Panc1 (cell line): ENCODE results near the gene SMAD3. TPM values are rescaled to one million over a fixed set of nuclear protein-coding genes. Genes with fewer than 3 reads are reported as not detected.

Experiments
- ATAC-seq: fragments of 200-7000 bp; cut with Tn5 transposase; 2 replicates; pipeline ENCODE4 v1.9.1; 2020; ENCODE audit warnings: mild to moderate bottlenecking, moderate library complexity
- BruUV-seq: library from RNA; stranded (reverse); fragments of 400-500 nt; replicated peaks from 2 replicates; lab custom pipeline; 2021; lab: Mats Ljungman, UMichigan
- CTCF ChIA-PET: fragments of 300-600 bp; sonication (Branson Sonifier 250); formaldehyde crosslinking; loops from one replicate; lab custom pipeline; 2022; ENCODE audit warnings: antibody characterized with exemption; lab: Charles Lee
- POLR2A ChIA-PET: fragments of 300-600 bp; sonication (Branson Sonifier 250); formaldehyde crosslinking; loops from one replicate; lab custom pipeline; 2022; ENCODE audit warnings: antibody characterized with exemption; lab: Charles Lee
- DNase-seq: peaks from one replicate; pipeline ENCODE4 v3.0.0-alpha.2; 2010; ENCODE audit warnings: low read depth, low spot score
- H3K27ac ChIP-seq: 2 replicates; pipeline ENCODE4 v1.5.1; 2011; ENCODE audit warnings: mild to moderate bottlenecking, low read length, inconsistent platforms
- H3K27me3 ChIP-seq: fragments of 200-500 bp; sonication (Bioruptor generic); 2 replicates; pipeline ENCODE4 v1.6.0; 2014; ENCODE audit warnings: low read length, inconsistent platforms; ENCODE audit not compliant: control insufficient read depth, insufficient read depth
- H3K36me3 ChIP-seq: fragments of 200-500 bp; sonication (Bioruptor generic); 2 replicates; pipeline ENCODE4 v1.5.1; 2014; ENCODE audit warnings: inconsistent platforms, mild to moderate bottlenecking, low read length, moderate library complexity; ENCODE audit not compliant: control insufficient read depth, insufficient read depth
- H3K4me1 ChIP-seq: 2 replicates; pipeline ENCODE4 v1.5.1; 2011; ENCODE audit warnings: inconsistent platforms, mild to moderate bottlenecking, low read length, moderate library complexity; ENCODE audit not compliant: control insufficient read depth, insufficient read depth
- H3K4me3 ChIP-seq, 2 experiments: 2 replicates each; pipeline ENCODE4 v1.5.1; 2011 to 2012; ENCODE audit warnings: low read depth in 2 of 2, low read length in 2 of 2, mild to moderate bottlenecking in 2 of 2, inconsistent platforms in 1 of 2, moderate library complexity in 1 of 2
- H3K9me3 ChIP-seq: fragments of 200-500 bp; sonication (Bioruptor generic); 2 replicates; pipeline ENCODE4 v1.5.1; 2014; ENCODE audit warnings: low read depth, mild to moderate bottlenecking, inconsistent platforms, low read length, moderate library complexity; ENCODE audit not compliant: control insufficient read depth, insufficient read depth
- POLR2AphosphoS5 ChIP-seq: IDR thresholded peaks from 2 replicates; pipeline ENCODE4 v1.6.1; 2012; ENCODE audit warnings: mild to moderate bottlenecking, low read depth, low read length, moderate library complexity
- SIN3A ChIP-seq: IDR thresholded peaks from 2 replicates; pipeline ENCODE4 v1.6.1; 2012; ENCODE audit warnings: low read depth, mild to moderate bottlenecking, low read length, moderate library complexity, borderline replicate concordance; ENCODE audit not compliant: insufficient read depth
- TCF7L2 ChIP-seq: IDR thresholded peaks from 2 replicates; pipeline ENCODE4 v1.6.1; 2011; ENCODE audit warnings: mild to moderate bottlenecking, low read depth, low read length, inconsistent platforms
- in situ Hi-C: cut with HindIII; loops from 2 replicates; pipeline ENCODE4 v1.10.0; 2016; ENCODE audit warnings: low sequenced_read_pairs, low pct_unique_long_range_greater_than_20kb
- intact Hi-C: fragments of 100-400 bp; cut with micrococcal nuclease; formaldehyde crosslinking; loops from one replicate; pipeline ENCODE4 v1.10.0; 2022; ENCODE audit not compliant: unreplicated experiment
- total RNA-seq: library from RNA; stranded (reverse); gene quantifications from one replicate; pipeline ENCODE4 v1.2.1, GENCODE V29; 2021; ENCODE audit not compliant: unreplicated experiment
- TF ChIP-seq, protein P1 (sequence below), 2 experiments: IDR thresholded peaks; 2 replicates each; pipeline ENCODE4 v1.6.1; 2011 to 2012; ENCODE audit warnings: low read depth in 2 of 2, control low read depth in 1 of 2, low read length in 1 of 2, mild to moderate bottlenecking in 1 of 2, moderate library complexity in 1 of 2; ENCODE audit not compliant: insufficient read depth in 1 of 2
- TF ChIP-seq, protein P2 (sequence below): fragments of 450-650 bp; IDR thresholded peaks from 2 replicates; pipeline ENCODE4 v1.5.1; 2017; ENCODE audit warnings: mild to moderate bottlenecking

The SMAD3 gene
- total RNA-seq, 1 experiment from 2014 or later = 394 TPM

DNA sequence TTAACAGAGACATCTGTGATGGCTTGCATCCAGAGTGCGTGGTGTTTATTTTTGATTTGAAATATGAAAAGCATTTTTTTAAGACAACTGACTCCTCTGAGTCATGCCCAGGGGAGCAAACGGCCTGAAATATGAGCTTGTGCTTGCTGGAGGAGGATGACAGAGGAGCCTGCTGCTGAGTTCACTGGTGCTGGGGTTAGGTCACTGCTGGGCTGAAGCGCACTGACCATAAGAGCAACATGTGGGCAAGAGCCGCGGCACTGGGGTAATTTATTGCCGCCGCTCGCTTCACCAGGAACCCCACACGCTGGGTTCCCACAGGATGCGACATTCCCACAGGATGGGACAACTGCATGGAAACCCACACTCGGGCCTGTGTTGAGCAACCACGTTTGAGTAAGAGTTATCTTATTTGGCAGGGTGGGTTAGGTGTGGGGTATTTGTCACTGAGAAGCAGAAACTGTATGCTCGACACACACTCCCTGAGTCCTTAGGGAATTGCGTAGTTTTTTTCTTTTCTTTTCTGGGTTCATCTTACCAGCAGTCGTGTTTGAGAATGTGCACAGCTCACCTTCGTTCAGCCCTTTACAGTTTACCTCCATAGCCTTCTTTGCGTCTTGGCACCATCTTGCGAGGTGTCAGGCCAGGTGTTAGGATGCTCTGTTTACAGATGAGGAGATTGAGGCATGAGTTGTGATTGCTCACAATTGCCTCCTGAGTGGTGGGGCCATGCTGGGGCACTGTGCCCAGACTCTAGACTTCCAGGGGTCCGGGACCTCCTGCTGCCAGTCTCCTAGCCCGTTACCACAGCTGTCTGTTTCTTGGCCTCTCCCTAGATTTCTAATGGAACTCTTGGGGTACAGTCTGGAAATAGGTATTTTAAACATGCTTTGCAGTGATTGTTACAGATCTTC lies 60.4 kb downstream of the SMAD3 start:
- H3K4me1 ChIP-seq = peaks cover 97% of the 10 kb centered on the region
- peak overlapping the region; percentile 2 to 34; a peak in 3 of 4 replicates for H3K4me3 ChIP-seq
- H3K9me3 ChIP-seq = no peaks in the 10 kb centered on the region
- peak; percentile 96 for DNase-seq
- in situ Hi-C loops = no loop called here
- H3K27ac ChIP-seq = peak overlapping the region; percentile 100
- TF ChIP-seq SIN3A (no peak; the same call in 1 of the 2 replicates), POLR2AphosphoS5 (peak; percentile 61), TCF7L2 (peak; percentile 80)
- TF ChIP-seq, protein P1, sequence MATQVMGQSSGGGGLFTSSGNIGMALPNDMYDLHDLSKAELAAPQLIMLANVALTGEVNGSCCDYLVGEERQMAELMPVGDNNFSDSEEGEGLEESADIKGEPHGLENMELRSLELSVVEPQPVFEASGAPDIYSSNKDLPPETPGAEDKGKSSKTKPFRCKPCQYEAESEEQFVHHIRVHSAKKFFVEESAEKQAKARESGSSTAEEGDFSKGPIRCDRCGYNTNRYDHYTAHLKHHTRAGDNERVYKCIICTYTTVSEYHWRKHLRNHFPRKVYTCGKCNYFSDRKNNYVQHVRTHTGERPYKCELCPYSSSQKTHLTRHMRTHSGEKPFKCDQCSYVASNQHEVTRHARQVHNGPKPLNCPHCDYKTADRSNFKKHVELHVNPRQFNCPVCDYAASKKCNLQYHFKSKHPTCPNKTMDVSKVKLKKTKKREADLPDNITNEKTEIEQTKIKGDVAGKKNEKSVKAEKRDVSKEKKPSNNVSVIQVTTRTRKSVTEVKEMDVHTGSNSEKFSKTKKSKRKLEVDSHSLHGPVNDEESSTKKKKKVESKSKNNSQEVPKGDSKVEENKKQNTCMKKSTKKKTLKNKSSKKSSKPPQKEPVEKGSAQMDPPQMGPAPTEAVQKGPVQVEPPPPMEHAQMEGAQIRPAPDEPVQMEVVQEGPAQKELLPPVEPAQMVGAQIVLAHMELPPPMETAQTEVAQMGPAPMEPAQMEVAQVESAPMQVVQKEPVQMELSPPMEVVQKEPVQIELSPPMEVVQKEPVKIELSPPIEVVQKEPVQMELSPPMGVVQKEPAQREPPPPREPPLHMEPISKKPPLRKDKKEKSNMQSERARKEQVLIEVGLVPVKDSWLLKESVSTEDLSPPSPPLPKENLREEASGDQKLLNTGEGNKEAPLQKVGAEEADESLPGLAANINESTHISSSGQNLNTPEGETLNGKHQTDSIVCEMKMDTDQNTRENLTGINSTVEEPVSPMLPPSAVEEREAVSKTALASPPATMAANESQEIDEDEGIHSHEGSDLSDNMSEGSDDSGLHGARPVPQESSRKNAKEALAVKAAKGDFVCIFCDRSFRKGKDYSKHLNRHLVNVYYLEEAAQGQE (IDR thresholded peaks at IDR 0.05; ENCODE audit: insufficient read depth in 1 of 2, low read depth in 2 of 2, low read length in 1 of 2) = peak in 1 of 2 experiments; percentile 8; a peak in 1 of 4 replicates
- TF ChIP-seq, protein P2, sequence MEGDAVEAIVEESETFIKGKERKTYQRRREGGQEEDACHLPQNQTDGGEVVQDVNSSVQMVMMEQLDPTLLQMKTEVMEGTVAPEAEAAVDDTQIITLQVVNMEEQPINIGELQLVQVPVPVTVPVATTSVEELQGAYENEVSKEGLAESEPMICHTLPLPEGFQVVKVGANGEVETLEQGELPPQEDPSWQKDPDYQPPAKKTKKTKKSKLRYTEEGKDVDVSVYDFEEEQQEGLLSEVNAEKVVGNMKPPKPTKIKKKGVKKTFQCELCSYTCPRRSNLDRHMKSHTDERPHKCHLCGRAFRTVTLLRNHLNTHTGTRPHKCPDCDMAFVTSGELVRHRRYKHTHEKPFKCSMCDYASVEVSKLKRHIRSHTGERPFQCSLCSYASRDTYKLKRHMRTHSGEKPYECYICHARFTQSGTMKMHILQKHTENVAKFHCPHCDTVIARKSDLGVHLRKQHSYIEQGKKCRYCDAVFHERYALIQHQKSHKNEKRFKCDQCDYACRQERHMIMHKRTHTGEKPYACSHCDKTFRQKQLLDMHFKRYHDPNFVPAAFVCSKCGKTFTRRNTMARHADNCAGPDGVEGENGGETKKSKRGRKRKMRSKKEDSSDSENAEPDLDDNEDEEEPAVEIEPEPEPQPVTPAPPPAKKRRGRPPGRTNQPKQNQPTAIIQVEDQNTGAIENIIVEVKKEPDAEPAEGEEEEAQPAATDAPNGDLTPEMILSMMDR = no peak
- H3K27me3 ChIP-seq = no peaks in the 10 kb centered on the region
- peaks cover 5% of the 10 kb centered on the region; the same call in 1 of the 2 replicates for H3K36me3 ChIP-seq
- POLR2A ChIA-PET = interaction anchor here (0.5 to 1.6 kb wide), 5 partner anchors 13 to 56 kb away, joined by 3 to 13 read pairs (median 3); no protein-coding TSS in a partner anchor
- TSS peak; percentile 14 for BruUV-seq
- ATAC-seq = peak; percentile 72
- intact Hi-C loops = loop anchor here (10.0 kb wide), 1 partner anchor 51 kb away; no protein-coding TSS in a partner anchor
- CTCF ChIA-PET = interaction anchor here (1.0 kb wide), 1 partner anchor 182 kb away, joined by 3 read pairs; no protein-coding TSS in a partner anchor

DNA sequence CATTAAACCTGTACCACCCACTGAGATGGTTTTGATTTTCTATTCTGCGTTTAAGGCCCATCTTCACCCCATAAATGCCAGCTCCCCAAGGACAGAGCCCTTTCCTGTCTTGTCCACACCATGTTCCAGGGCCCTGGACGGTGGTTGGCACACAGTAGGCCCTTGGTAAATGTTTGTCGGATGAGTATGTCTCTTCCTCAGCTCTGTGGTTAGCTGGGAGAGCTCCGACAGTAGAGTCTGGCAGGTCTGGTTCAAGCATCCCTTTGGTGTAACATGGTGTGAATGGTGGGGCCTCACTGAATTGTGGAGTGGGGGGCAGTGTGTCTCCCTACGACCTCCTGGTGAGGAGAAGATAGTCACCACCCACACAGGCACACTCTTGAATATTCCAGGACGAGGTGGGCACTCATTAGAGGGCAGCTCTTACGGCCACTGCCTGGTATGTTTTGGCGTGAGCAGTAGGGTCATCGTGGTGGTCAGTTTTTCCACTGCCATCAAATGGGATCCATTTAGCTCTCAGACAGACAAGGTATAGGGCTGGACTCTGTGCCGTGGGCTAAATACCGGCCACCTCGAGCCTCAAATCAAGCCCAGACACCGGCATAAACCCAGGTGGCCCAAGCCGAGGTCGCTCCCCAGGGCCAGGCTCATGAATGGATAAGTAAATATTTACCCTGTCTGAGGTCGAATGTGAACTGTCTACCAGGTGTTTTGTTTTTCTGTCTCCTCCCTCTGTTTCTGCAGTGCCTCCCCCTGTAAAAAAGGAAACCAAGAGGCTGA lies 61.3 kb downstream of the SMAD3 start:
- Histone ChIP-seq H3K27ac (peak overlapping the region; percentile 100), H3K27me3 (no peaks in the 10 kb centered on the region), H3K4me3 (peak overlapping the region; percentile 2 to 34; a peak in 3 of 4 replicates), H3K36me3 (peaks cover 6% of the 10 kb centered on the region; the same call in 1 of the 2 replicates), H3K9me3 (no peaks in the 10 kb centered on the region), H3K4me1 (peaks cover 97% of the 10 kb centered on the region)
- no TSS peak for BruUV-seq
- ATAC-seq (peak; percentile 7; the same call in 1 of the 2 replicates), DNase-seq (no peak)
- ChIA-PET POLR2A (interaction anchor here (1.1 to 1.6 kb wide), 3 partner anchors 19 to 74 kb away, joined by 3 to 13 read pairs (median 3); no protein-coding TSS in a partner anchor), CTCF (interaction anchor here (1.0 kb wide), 1 partner anchor 183 kb away, joined by 3 read pairs; no protein-coding TSS in a partner anchor)
- TF ChIP-seq SIN3A (0 out of 2 replicates have a peak, but pooled peaks have one; percentile 43), POLR2AphosphoS5 (peak; percentile 68; the same call in 1 of the 2 replicates), TCF7L2 (peak; percentile 38; the same call in 1 of the 2 replicates)
- TF ChIP-seq, protein P2 = no peak
- intact Hi-C loops (loop anchor here (10.0 kb wide), 1 partner anchor 52 kb away; no protein-coding TSS in a partner anchor), in situ Hi-C loops (no loop called here)
